Neural cell (in vitro differentiated cells): ENCODE data around the gene TMEM208.

Source experiments
- CTCF ChIP-seq: fragments of 450-650 bp; IDR thresholded peaks from 2 replicates; pipeline ENCODE4 v1.5.1; 2014; ENCODE audit warnings: antibody characterized with exemption, mild to moderate bottlenecking, moderate library complexity; ENCODE audit not compliant: poor library complexity, severe bottlenecking
- EP300 ChIP-seq: fragments of 450-650 bp; conservative IDR thresholded peaks from 2 replicates; pipeline ENCODE4 v1.6.1; 2014; ENCODE audit warnings: antibody characterized with exemption, mild to moderate bottlenecking, moderate library complexity; ENCODE audit not compliant: poor library complexity, severe bottlenecking
- REST ChIP-seq: IDR thresholded peaks from 2 replicates; pipeline ENCODE4 v1.6.1; 2012; ENCODE audit warnings: borderline replicate concordance

- TF ChIP-seq CTCF: peak; percentile 18
- no peak for TF ChIP-seq EP300
- TF ChIP-seq REST: no peak
Measured at GRCh38 chr16:67247192-67248072, 20.5 kb downstream of the TMEM208 start, which contains the start of gene FHOD1.
